ENCODE measurements around the gene PRM3.
"Not testable (repeated sequence)": the region's sequence is repeated elsewhere in the genome, so short reads cannot be mapped to it uniquely, and the experiment has no call there.

PRM3 gene

GRCh38 chr16:11303405-11304138, 30.1 kb upstream of the PRM3 start:
- CTCF ChIA-PET, result no interaction called here
- DNase-seq (ENCODE audit: low spot score), result no peak
- 0 out of 2 replicates have a peak overlapping the region, but pooled peaks have one; percentile 9 for H3K27ac ChIP-seq
- TF ChIP-seq CTCF (conservative IDR thresholded peaks at IDR 0.05; ENCODE audit: low read depth), result no peak
- POLR2A ChIA-PET (ENCODE audit: low non-redundant PET), result interaction anchor here (0.5 kb wide), 1 partner anchor 16 kb away, joined by 8 read pairs; no protein-coding TSS in a partner anchor

GRCh38 chr16:11302977-11303376, 29.5 kb upstream of the PRM3 start:
- ChIA-PET CTCF (no interaction called here), POLR2A (ENCODE audit: low non-redundant PET) (no interaction called here)
- no peak for DNase-seq (ENCODE audit: low spot score)
- 0 out of 2 replicates have a peak overlapping the region, but pooled peaks have one; percentile 9 for H3K27ac ChIP-seq
- no peak for TF ChIP-seq CTCF (conservative IDR thresholded peaks at IDR 0.05; ENCODE audit: low read depth)

GRCh38 chr16:11301645-11302501, 28.4 kb upstream of the PRM3 start:
- ChIA-PET CTCF (interaction anchor here (0.5 kb wide), 1 partner anchor 48 kb away, joined by 3 read pairs; no protein-coding TSS in a partner anchor), POLR2A (ENCODE audit: low non-redundant PET) (no interaction called here)
- TF ChIP-seq CTCF (conservative IDR thresholded peaks at IDR 0.05; ENCODE audit: low read depth), result no peak
- DNase-seq (ENCODE audit: low spot score), result no peak
- H3K27ac ChIP-seq, result no peak overlapping the region

- no peak for DNase-seq (ENCODE audit: low spot score)
- CTCF ChIA-PET, result no interaction called here
- no peak for TF ChIP-seq CTCF (conservative IDR thresholded peaks at IDR 0.05; ENCODE audit: low read depth)
- H3K27ac ChIP-seq, result no peak overlapping the region
- POLR2A ChIA-PET (ENCODE audit: low non-redundant PET), result no interaction called here
These were observed 27.1 kb upstream of the PRM3 start for GRCh38 chr16:11300560-11300892.

- TF ChIP-seq CTCF (conservative IDR thresholded peaks at IDR 0.05; ENCODE audit: low read depth), result no peak
- no peak for DNase-seq (ENCODE audit: low spot score)
- ChIA-PET POLR2A (ENCODE audit: low non-redundant PET) (no interaction called here), CTCF (interaction anchor here (0.5 kb wide), 1 partner anchor 13 kb away, joined by 3 read pairs; no protein-coding TSS in a partner anchor)
- H3K27ac ChIP-seq, result no peak overlapping the region
These were observed 26.6 kb upstream of the PRM3 start for GRCh38 chr16:11299865-11300559.

- CTCF ChIA-PET; H3K27ac ChIP-seq; DNase-seq (ENCODE audit: low spot score); POLR2A ChIA-PET (ENCODE audit: low non-redundant PET): not testable (repeated sequence)
These were observed 25.6 kb upstream of the PRM3 start for GRCh38 chr16:11298950-11299547.
